Choroid plexus epithelial cell (primary cell): ENCODE results near the gene NUCB2.

Source experiments
- DNase-seq: peaks from one replicate; pipeline ENCODE4 v3.0.0-alpha.2; 2010; ENCODE audit warnings: low read depth
- H3K4me3 ChIP-seq: 2 replicates; pipeline ENCODE4 v1.5.1; 2011; ENCODE audit warnings: low read depth, mild to moderate bottlenecking, control low read depth, low read length, moderate library complexity
- TF ChIP-seq, protein P1 (sequence below): conservative IDR thresholded peaks from 2 replicates; pipeline ENCODE4 v1.5.1; 2011; ENCODE audit warnings: low read depth, mild to moderate bottlenecking, control low read depth, inconsistent platforms, low read length, moderate library complexity

Gene NUCB2

DNA sequence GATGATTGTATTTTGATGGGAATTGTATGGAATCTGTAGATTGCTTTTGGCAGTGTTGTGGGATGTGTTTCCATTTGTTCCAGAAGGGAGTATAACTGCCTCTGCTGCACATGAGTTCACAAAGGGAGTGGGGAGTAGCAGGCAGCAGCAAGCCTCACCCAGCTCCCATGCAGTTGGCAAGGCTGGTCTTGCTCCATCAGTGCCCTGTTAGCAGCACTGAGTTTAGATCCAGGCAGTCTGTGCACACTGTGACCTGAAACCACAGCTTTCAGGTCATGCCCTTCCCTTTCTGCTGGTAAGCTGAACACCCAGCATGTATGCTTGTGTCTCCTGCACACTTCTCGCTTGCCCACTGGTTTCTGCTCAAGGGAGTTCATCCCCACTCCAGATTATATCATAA is 3.7 kb upstream of the NUCB2 start:
- no peak overlapping the region for H3K4me3 ChIP-seq
- no peak for DNase-seq
- TF ChIP-seq, protein P1, sequence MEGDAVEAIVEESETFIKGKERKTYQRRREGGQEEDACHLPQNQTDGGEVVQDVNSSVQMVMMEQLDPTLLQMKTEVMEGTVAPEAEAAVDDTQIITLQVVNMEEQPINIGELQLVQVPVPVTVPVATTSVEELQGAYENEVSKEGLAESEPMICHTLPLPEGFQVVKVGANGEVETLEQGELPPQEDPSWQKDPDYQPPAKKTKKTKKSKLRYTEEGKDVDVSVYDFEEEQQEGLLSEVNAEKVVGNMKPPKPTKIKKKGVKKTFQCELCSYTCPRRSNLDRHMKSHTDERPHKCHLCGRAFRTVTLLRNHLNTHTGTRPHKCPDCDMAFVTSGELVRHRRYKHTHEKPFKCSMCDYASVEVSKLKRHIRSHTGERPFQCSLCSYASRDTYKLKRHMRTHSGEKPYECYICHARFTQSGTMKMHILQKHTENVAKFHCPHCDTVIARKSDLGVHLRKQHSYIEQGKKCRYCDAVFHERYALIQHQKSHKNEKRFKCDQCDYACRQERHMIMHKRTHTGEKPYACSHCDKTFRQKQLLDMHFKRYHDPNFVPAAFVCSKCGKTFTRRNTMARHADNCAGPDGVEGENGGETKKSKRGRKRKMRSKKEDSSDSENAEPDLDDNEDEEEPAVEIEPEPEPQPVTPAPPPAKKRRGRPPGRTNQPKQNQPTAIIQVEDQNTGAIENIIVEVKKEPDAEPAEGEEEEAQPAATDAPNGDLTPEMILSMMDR: no peak

DNA sequence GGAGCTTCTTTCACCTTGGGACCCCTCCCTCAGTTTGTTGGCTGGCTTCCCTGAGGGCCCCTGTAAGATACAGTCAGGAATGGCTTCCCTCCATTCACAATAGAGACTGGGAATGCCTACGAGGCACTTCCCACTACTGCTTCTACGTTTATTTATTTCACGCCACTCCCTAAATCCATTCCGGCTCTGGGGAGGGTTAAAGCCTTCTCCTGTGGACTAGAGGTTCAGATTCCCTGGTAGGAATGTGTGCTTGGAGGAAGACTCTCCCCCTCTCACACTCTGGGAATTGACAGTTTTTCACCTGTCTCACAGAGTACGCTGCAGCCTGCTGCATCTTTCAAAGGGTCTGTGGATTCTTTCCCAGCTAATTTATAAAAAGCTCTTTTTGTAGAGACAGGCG is 3.3 kb upstream of the NUCB2 start:
- no peak for DNase-seq
- no peak overlapping the region for H3K4me3 ChIP-seq
- TF ChIP-seq, protein P1: no peak

DNA sequence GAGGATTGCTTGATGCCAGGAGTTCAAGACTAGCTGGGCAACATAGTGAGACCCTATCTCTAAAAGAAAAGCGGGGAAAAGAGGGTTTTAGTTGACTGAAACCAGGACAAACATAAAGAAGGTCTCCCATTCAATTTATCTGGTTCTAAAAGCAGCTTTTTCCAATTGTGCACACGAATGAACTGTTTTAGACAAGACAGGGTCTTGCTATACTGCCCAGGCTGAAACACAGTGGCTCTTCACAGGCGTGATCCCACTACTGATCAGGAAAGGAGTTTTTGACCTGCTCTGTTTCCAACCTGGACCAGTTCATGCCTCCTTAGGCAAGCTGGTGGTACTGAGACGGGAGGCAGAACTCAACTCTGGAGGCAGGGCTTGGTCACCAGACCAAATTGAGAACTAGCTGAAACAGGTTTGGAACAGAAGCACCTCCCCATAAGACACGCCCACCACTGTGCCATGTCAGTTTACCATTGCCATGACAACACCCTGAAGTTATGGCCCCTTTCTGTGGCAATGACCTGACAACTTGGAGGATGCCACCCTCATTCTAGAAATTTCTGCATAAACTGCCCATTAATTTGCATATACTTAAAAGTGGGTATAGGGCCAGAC is 2.8 kb upstream of the NUCB2 start:
- TF ChIP-seq, protein P1: no peak
- H3K4me3 ChIP-seq: no peak overlapping the region
- DNase-seq: no peak

DNA sequence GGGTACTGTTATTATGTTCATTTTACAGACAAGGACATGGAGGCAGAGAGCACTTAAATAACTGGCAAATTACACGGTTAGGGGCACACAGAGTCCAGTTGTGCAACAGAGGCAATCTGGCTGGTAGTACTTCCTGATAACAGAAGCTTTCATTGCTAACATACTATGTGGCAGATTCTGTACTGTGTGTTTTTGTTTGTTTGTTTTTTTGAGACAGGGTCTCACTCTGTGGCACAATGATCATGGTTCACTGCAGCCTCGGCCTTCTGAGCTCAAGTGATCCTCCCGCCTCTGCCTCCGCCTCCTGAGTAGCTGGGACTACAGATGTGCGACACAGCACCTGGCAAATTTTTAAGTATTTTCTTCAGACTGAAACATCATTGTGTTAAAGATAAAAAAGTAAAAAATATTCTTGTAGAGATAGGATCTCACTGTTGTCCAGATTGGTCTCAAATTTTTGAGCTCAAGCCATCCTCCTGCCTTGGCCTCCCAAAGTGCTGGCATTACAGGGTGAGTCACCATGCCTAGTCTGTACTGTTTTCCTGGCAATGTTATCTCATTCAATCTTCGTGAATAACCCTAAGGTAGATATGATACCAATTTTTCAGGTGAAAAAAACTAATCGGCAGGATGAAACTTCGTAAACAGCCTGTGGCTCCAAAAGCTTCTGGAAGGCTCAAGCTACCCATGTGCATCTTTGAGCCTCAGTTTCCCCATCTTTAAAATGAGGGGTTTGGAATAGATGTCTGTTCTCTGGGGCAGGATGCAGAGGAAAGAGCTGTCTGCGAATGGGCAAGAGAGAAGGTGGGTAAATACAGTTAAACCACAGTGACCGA is 921 bp upstream of the NUCB2 start:
- H3K4me3 ChIP-seq: peak overlapping the region; percentile 97
- no peak for DNase-seq
- TF ChIP-seq, protein P1: no peak

DNA sequence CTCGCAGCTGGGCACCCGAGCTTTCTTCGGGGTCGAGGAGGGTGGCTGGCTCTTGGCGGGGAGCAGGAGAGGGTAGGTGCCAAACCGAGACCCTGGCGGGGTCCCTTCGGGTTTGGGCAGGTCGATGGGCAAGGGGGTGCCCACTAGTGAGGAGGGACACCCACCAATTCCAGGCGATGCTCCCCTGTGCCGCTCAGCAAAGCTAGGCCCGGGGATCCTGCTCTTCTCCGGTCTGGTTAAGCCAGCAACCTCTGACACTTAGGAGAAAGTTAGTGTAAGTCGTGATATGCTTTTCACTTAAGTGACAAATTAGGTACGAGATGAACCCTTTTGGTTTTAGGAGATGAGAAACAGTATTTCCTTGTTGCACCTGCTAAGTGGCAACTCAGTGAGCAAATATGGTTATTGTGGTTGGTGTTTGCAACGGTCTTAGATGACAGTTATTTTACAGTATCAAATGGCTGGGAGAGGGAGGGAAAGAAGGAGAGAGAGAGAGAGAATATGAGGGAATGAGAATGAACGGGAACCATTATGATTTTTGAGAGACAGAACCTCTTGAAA is 565 bp downstream of the NUCB2 start:
- H3K4me3 ChIP-seq: peak overlapping the region; percentile 97
- TF ChIP-seq, protein P1: no peak
- DNase-seq: peak; percentile 59

DNA sequence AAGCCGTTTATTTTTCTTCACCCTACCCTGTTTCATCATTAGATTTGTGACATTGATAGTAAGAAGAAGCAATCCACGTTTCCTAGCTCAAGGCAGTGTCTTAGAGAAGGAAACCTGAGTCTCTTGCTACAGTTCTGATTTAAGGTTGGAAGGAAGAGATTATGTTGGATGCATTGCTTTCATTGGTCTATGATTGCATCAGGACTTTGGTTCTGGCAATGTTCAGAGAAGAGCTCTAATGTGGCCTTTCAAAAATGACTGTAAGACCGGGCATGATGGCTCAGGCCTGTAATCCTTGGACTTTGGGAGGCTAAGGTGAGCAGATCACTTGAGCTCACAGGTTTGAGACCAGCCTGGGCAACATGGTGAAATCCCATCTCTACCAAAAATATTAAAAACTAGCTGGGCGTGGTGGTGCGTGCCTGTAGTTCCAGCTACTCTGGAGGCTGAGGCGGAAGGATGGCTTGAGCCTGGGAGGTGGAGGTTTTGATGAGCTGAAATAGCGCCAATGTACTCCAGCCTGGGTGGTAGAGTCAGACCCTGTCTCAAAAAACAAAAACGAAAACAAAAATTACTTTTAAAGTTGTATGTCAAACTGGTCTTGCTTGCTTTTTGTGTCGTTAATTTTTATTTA is 4.1 kb downstream of the NUCB2 start:
- H3K4me3 ChIP-seq: no peak overlapping the region
- no peak for DNase-seq
- TF ChIP-seq, protein P1: no peak
